RWPE2 (cell line): ENCODE results near the gene SAMD11.
"Not testable (repeated sequence)": the region's sequence is repeated elsewhere in the genome, so short reads cannot be mapped to it uniquely, and the experiment has no call there.

Experiments
- ATAC-seq: fragments of 200-7000 bp; cut with Tn5 transposase; 3 replicates; pipeline ENCODE4 v1.9.1; 2021; ENCODE audit warnings: low read depth
- DNase-seq: peaks from one replicate; pipeline ENCODE4 v3.0.0-alpha.2; 2020; ENCODE audit warnings: low spot score
- H3K27ac ChIP-seq: fragments of 450-650 bp; 2 replicates; pipeline ENCODE4 v1.5.1; 2017; ENCODE audit warnings: mild to moderate bottlenecking; ENCODE audit not compliant: poor library complexity, severe bottlenecking
- H3K27me3 ChIP-seq: fragments of 250-450 bp; sonication (Bioruptor Pico); 2 replicates; pipeline ENCODE4 v1.5.1; 2021; ENCODE audit warnings: mild to moderate bottlenecking, moderate library complexity; ENCODE audit not compliant: insufficient read depth, poor library complexity, severe bottlenecking
- H3K36me3 ChIP-seq: fragments of 250-450 bp; sonication (Bioruptor Pico); 2 replicates; pipeline ENCODE4 v1.5.1; 2020; ENCODE audit warnings: low read depth, mild to moderate bottlenecking, moderate library complexity
- H3K4me1 ChIP-seq: fragments of 250-450 bp; sonication (Bioruptor Pico); 2 replicates; pipeline ENCODE4 v1.5.1; 2021; ENCODE audit warnings: mild to moderate bottlenecking, moderate library complexity; ENCODE audit not compliant: insufficient read depth, poor library complexity, severe bottlenecking
- H3K4me3 ChIP-seq: fragments of 250-450 bp; sonication (Bioruptor Pico); 2 replicates; pipeline ENCODE4 v1.5.1; 2021; ENCODE audit warnings: mild to moderate bottlenecking, moderate library complexity; ENCODE audit not compliant: severe bottlenecking
- H3K9me3 ChIP-seq: fragments of 250-450 bp; sonication (Bioruptor Pico); 2 replicates; pipeline ENCODE4 v1.5.1; 2021; ENCODE audit warnings: mild to moderate bottlenecking, moderate library complexity; ENCODE audit not compliant: severe bottlenecking
- TF ChIP-seq, protein P1 (sequence below): fragments of 450-650 bp; IDR thresholded peaks from one replicate; pipeline ENCODE4 v1.5.1; 2017; ENCODE audit warnings: mild to moderate bottlenecking, moderate library complexity; ENCODE audit not compliant: poor library complexity, severe bottlenecking

SAMD11 gene

DNA sequence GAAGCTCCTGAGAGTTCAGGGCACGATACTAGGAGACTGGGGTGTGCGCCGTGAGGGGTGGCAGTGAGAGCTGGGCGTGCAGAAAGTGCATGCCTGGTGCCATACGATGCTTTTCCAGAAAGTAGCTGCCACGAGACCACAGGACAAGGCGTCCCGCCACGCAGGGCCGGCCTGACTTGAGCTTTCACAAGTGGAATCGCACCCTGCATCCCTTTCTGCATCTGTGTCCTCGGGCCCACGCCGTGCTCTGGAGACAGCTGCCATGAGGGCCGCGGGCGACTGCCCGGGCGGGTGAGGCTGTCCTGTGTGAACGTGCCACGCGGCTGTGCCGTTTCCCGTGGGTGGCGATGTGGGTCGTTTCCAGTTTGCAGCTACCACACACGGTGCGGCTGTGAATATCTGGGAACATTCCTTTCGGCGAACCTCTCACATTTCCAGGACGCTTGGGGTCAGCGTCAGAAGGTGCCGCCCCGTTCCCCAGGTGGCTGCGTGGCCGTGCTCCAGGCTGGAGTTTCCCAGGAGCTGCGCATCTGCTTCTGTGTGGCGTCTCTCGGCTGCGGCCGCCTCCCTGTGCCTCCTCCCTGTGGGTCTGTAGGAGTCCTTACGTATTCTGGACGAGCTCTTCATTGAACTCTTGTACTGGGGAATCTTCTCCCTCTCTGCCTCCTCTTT lies 59.2 kb downstream of the SAMD11 start:
- DNase-seq (no peak), ATAC-seq (peak; percentile 16; the same call in 1 of the 3 replicates)
- H3K27ac ChIP-seq, result no peak overlapping the region
- no peaks in the 10 kb centered on the region for H3K9me3 ChIP-seq
- H3K4me3 ChIP-seq, result no peak overlapping the region
- H3K27me3 ChIP-seq, result peaks cover 5% of the 10 kb centered on the region
- no peaks in the 10 kb centered on the region for H3K4me1 ChIP-seq
- no peaks in the 10 kb centered on the region for H3K36me3 ChIP-seq
- TF ChIP-seq, protein P1, sequence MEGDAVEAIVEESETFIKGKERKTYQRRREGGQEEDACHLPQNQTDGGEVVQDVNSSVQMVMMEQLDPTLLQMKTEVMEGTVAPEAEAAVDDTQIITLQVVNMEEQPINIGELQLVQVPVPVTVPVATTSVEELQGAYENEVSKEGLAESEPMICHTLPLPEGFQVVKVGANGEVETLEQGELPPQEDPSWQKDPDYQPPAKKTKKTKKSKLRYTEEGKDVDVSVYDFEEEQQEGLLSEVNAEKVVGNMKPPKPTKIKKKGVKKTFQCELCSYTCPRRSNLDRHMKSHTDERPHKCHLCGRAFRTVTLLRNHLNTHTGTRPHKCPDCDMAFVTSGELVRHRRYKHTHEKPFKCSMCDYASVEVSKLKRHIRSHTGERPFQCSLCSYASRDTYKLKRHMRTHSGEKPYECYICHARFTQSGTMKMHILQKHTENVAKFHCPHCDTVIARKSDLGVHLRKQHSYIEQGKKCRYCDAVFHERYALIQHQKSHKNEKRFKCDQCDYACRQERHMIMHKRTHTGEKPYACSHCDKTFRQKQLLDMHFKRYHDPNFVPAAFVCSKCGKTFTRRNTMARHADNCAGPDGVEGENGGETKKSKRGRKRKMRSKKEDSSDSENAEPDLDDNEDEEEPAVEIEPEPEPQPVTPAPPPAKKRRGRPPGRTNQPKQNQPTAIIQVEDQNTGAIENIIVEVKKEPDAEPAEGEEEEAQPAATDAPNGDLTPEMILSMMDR, result no peak

DNA sequence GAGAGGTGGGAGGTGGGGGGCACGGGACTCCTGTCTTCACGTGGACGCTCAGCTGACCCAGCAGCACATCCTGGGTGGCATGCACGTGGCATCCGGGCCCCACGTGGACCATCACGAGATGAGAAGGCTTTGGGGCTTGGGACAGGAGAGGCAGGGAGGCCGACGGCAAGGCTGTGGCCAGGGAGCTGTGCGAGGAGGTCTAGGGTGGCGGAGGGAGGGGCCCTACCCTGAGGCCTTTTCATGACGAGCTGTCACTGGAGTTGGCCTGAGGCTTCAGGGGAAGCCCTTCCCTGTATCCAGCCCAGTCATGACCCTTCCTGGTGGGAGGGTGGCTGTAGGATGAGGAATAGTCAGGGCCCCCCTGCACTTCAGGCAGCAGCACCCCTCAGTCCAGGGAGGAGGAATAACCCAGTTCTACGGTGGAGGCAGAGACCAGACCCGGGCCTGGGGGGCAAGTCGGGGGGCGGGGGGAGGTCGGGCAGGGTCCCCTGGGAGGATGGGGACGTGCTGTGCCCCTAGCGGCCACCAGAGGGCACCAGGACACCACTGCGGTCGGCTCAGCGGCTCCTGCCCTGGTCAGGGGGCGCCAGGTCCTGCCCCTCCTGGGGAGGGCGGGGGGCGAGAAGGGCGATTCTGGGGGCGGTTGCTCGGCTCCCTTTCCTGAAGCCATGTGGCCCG lies 60.2 kb downstream of the SAMD11 start:
- Histone ChIP-seq H3K9me3 (no peaks in the 10 kb centered on the region), H3K4me1 (no peaks in the 10 kb centered on the region), H3K27ac (no peak overlapping the region), H3K4me3 (no peak overlapping the region), H3K36me3 (no peaks in the 10 kb centered on the region), H3K27me3 (peaks cover 5% of the 10 kb centered on the region)
- DNase-seq (no peak), ATAC-seq (peak; percentile 40; the same call in 2 of the 3 replicates)
- TF ChIP-seq, protein P1, result peak; percentile 93

DNA sequence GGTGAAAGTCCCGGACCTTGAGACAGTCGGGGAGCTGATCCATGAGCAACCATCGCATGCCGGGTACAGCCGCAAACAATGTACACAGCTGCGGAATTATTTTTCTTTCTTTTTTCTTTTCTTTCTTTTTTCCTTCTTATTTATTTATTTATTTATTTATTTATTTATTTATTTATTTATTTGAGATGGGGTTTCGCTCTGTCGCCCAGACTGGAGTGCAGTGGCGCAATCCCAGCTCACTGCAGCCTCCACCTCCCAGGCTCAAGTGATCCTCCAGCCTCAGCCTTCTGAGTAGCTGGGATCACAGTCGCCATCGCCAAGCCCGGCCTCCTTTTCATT lies 60.7 kb downstream of the SAMD11 start:
- Histone ChIP-seq H3K27me3 (peaks cover 5% of the 10 kb centered on the region), H3K4me3 (no peak overlapping the region), H3K36me3 (no peaks in the 10 kb centered on the region), H3K27ac (no peak overlapping the region), H3K9me3 (no peaks in the 10 kb centered on the region), H3K4me1 (no peaks in the 10 kb centered on the region)
- ATAC-seq, result no peak
- no peak for DNase-seq
- TF ChIP-seq, protein P1, result peak; percentile 62

DNA sequence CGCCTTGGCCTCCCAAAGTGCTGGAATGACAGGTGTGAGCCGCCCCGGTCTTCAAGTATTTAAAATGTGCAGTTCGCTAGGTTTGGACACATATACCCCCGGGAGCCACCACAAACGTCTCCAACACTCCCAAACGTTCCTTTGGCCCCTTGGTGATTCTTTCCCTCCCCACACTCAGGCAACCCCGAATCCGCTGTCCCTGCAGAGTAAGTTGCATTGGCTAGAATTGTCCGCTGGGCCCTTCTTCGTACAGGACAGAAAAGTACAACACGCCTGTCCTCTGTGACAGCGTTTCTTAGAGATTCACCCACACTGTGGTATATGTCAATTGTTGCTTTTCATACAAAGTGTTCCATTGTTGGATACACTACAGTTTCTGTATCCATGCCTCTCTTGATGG lies 61.4 kb downstream of the SAMD11 start:
- Histone ChIP-seq H3K4me1 (no peaks in the 10 kb centered on the region), H3K36me3 (no peaks in the 10 kb centered on the region), H3K4me3 (no peak overlapping the region), H3K27me3 (peaks cover 5% of the 10 kb centered on the region), H3K9me3 (no peaks in the 10 kb centered on the region), H3K27ac (no peak overlapping the region)
- ATAC-seq, result no peak
- TF ChIP-seq, protein P1, result no peak
- DNase-seq, result no peak

DNA sequence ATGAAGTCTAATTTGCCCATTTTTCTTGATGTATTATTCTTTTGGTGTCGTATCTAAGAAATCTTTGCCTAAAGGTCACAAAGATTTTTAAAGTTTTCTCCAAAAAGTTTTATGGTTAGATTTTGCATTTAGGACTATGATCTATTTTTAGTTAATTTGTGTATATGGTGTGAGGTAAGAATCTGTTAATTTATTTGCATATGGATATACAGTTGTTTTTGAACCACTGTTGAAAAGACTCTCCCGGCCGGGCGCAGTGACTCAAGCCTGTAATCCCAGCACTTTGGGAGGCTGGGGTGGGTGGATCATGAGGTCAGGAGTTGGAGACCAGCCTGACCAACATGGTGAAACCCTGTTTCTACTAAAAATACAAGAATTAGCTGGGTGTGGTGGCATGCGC lies 64.3 kb downstream of the SAMD11 start:
- not testable (repeated sequence) for ATAC-seq, H3K27ac ChIP-seq, H3K9me3 ChIP-seq, H3K4me3 ChIP-seq, H3K27me3 ChIP-seq, H3K36me3 ChIP-seq, H3K4me1 ChIP-seq, DNase-seq

DNA sequence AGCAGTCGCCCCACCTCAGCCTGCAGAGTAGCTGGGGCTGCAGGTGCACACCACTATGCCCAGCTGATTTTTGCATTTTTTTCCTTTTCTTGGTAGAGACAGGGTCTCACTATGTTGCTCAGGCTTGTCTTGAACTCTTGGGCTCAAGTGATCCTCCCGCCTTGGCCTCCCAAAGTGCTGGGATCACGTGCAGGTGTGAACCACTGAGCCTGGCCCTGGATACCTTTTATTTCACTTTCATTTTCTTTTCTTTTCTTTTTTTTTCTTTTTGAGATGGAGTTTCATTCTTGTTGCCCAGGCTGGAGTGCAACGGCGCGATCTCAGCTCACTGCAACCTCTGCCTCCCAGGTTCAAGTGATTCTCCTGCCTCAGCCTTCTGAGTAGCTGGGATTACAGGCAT lies 67.6 kb downstream of the SAMD11 start:
- H3K9me3 ChIP-seq, DNase-seq, H3K27me3 ChIP-seq, ATAC-seq, H3K4me1 ChIP-seq, H3K27ac ChIP-seq, H3K36me3 ChIP-seq, H3K4me3 ChIP-seq: not testable (repeated sequence)
